SIG-M5 treated with dmso at 0.1 percent for 504 hours (cell line): Measurements from ENCODE around the gene ABHD12B.
"Not testable (repeated sequence)": the region's sequence is repeated elsewhere in the genome, so short reads cannot be mapped to it uniquely, and the experiment has no call there.

Experiments
- DNase-seq: peaks from one replicate; lab custom pipeline; 2025; ENCODE audit not compliant: unreplicated experiment; lab: John Stamatoyannopoulos, UW

Gene ABHD12B

GRCh38 chr14:50892255-50892654, 20.4 kb downstream of the ABHD12B start:
- DNase-seq, result no peak

GRCh38 chr14:50896421-50896820, 24.6 kb downstream of the ABHD12B start:
- not testable (repeated sequence) for DNase-seq

- DNase-seq, result not testable (repeated sequence)
These were observed 25.2 kb downstream of the ABHD12B start for GRCh38 chr14:50897005-50897404.

- no peak for DNase-seq
These were observed 25.9 kb downstream of the ABHD12B start for GRCh38 chr14:50897658-50898175.

GRCh38 chr14:50901361-50901760, 29.5 kb downstream of the ABHD12B start:
- no peak for DNase-seq

- no peak for DNase-seq
These were observed 32.9 kb downstream of the ABHD12B start for GRCh38 chr14:50904719-50905118.

- no peak for DNase-seq
These were observed 34.6 kb downstream of the ABHD12B start for GRCh38 chr14:50906326-50907065.

- DNase-seq, result peak; percentile 32
These were observed 38.9 kb downstream of the ABHD12B start for GRCh38 chr14:50910495-50911420.

- DNase-seq, result no peak
These were observed 45.6 kb downstream of the ABHD12B start for GRCh38 chr14:50917449-50917848.

- DNase-seq, result not testable (repeated sequence)
These were observed 47.7 kb downstream of the ABHD12B start for GRCh38 chr14:50919524-50919923.

- DNase-seq, result no peak
These were observed 48.8 kb downstream of the ABHD12B start for GRCh38 chr14:50920482-50921230.

GRCh38 chr14:50922803-50923202, 51.0 kb downstream of the ABHD12B start:
- no peak for DNase-seq

GRCh38 chr14:50924236-50924635, 52.4 kb downstream of the ABHD12B start:
- no peak for DNase-seq

- peak; percentile 41 for DNase-seq
These were observed 53.0 kb downstream of the ABHD12B start for GRCh38 chr14:50924843-50925242.

GRCh38 chr14:50926851-50927386, 55.1 kb downstream of the ABHD12B start:
- DNase-seq, result peak; percentile 92

GRCh38 chr14:50928002-50928635, 56.3 kb downstream of the ABHD12B start:
- DNase-seq, result peak; percentile 98

GRCh38 chr14:50929506-50929905, 57.7 kb downstream of the ABHD12B start:
- no peak for DNase-seq

GRCh38 chr14:50931559-50931958, 59.7 kb downstream of the ABHD12B start:
- no peak for DNase-seq

GRCh38 chr14:50932156-50932555, 60.3 kb downstream of the ABHD12B start:
- DNase-seq, result no peak
